OCI-LY1 (cell line): ENCODE results near the gene DAND5.

Experiments used
- CTCF ChIP-seq: fragments of 200-600 bp; sonication (generic), shearing (Covaris generic); IDR thresholded peaks from 2 replicates; pipeline ENCODE4 v1.5.1; 2017; ENCODE audit warnings: mild to moderate bottlenecking, antibody characterized with exemption, low read length, moderate library complexity, mixed read lengths
- EZH2 ChIP-seq: fragments of 200-600 bp; sonication (generic), shearing (Covaris generic); IDR thresholded peaks from 2 replicates; pipeline ENCODE4 v1.8.0; 2017; ENCODE audit warnings: borderline replicate concordance, mixed run types, mild to moderate bottlenecking, antibody characterized with exemption, low read length, moderate library complexity, mixed read lengths

GRCh38 chr19:12985049-12985776 lies 15.8 kb downstream of the DAND5 start:
- TF ChIP-seq CTCF = no peak
- TF ChIP-seq EZH2 = no peak
